HEK293 (cell line): Measurements from ENCODE around the gene TNFAIP8L3.

Experiments
- CTCF ChIA-PET: fragments of 350-600 bp; formaldehyde crosslinking; extraction: SDS; loops from one replicate; lab custom pipeline; 2021; ENCODE audit warnings: antibody characterized with exemption; lab: Yijun Ruan, JAX
- POLR2A ChIA-PET: fragments of 300-600 bp; formaldehyde crosslinking; extraction: SDS; loops from one replicate; lab custom pipeline; 2020; ENCODE audit warnings: antibody characterized with exemption, inconsistent platforms; lab: Yijun Ruan, JAX
- H3K27ac ChIP-seq: fragments of 200-500 bp; sonication (Bioruptor generic); 2 replicates; pipeline ENCODE4 v1.5.1; 2014; ENCODE audit warnings: low read depth, low read length, control low read depth, inconsistent platforms; ENCODE audit errors: extremely low read depth
- H3K36me3 ChIP-seq, 2 experiments: fragments of 200-500 bp in 1 of 2; sonication (Bioruptor generic) in 1 of 2; 1 replicate in 1 of 2; 2 replicates in 1 of 2; pipeline ENCODE4 v1.5.1; 2014 to 2017; ENCODE audit warnings: inconsistent platforms in 2 of 2, low read length in 2 of 2; ENCODE audit not compliant: control insufficient read depth in 2 of 2, insufficient read depth in 1 of 2
- H3K4me1 ChIP-seq: fragments of 200-500 bp; sonication (Bioruptor generic); 2 replicates; pipeline ENCODE4 v1.5.1; 2014; ENCODE audit warnings: mild to moderate bottlenecking, low read length, inconsistent platforms; ENCODE audit not compliant: control insufficient read depth, insufficient read depth
- H3K4me3 ChIP-seq: 2 replicates; pipeline ENCODE4 v1.5.1; 2011; ENCODE audit warnings: low read depth, mild to moderate bottlenecking, control low read depth, low read length, moderate library complexity
- H3K9me3 ChIP-seq: fragments of 200-500 bp; sonication (Bioruptor generic); 2 replicates; pipeline ENCODE4 v1.5.1; 2014; ENCODE audit warnings: low read depth, low read length, inconsistent platforms; ENCODE audit not compliant: control insufficient read depth, insufficient read depth
- EGR2 ChIP-seq: fragments of 450-650 bp; formaldehyde crosslinking; IDR thresholded peaks from 2 replicates; pipeline ENCODE4 v1.5.1; 2016; ENCODE audit warnings: low read depth, missing biosample characterization, missing genetic modification characterization
- MZF1 ChIP-seq: fragments of 450-650 bp; formaldehyde crosslinking; IDR thresholded peaks from 2 replicates; pipeline ENCODE4 v1.5.1; 2017; ENCODE audit warnings: missing biosample characterization, missing genetic modification characterization, borderline replicate concordance
- OSR2 ChIP-seq: fragments of 450-650 bp; formaldehyde crosslinking; IDR thresholded peaks from 2 replicates; pipeline ENCODE4 v1.5.1; 2016; ENCODE audit warnings: missing biosample characterization, missing genetic modification characterization
- PRDM6 ChIP-seq: fragments of 450-650 bp; formaldehyde crosslinking; IDR thresholded peaks from 2 replicates; pipeline ENCODE4 v1.5.1; 2017; ENCODE audit warnings: missing biosample characterization, missing genetic modification characterization
- SP7 ChIP-seq: fragments of 450-650 bp; formaldehyde crosslinking; IDR thresholded peaks from 2 replicates; pipeline ENCODE4 v1.5.1; 2016; ENCODE audit warnings: missing biosample characterization, missing genetic modification characterization
- ZBTB10 ChIP-seq: fragments of 450-650 bp; formaldehyde crosslinking; IDR thresholded peaks from 2 replicates; pipeline ENCODE4 v1.5.1; 2016; ENCODE audit warnings: missing biosample characterization, missing genetic modification characterization
- ZBTB21 ChIP-seq: fragments of 450-650 bp; formaldehyde crosslinking; IDR thresholded peaks from 2 replicates; pipeline ENCODE4 v1.5.1; 2017; ENCODE audit warnings: missing biosample characterization, missing genetic modification characterization
- ZBTB7A ChIP-seq: fragments of 450-650 bp; formaldehyde crosslinking; IDR thresholded peaks from 2 replicates; pipeline ENCODE4 v1.5.1; 2016; ENCODE audit warnings: low read depth, missing biosample characterization, missing genetic modification characterization
- ZNF10 ChIP-seq: fragments of 450-650 bp; formaldehyde crosslinking; IDR thresholded peaks from 2 replicates; pipeline ENCODE4 v1.5.1; 2017; ENCODE audit warnings: missing biosample characterization, missing genetic modification characterization
- ZNF133 ChIP-seq: fragments of 450-650 bp; formaldehyde crosslinking; IDR thresholded peaks from 2 replicates; pipeline ENCODE4 v1.5.1; 2016; ENCODE audit warnings: missing biosample characterization, missing genetic modification characterization
- ZNF169 ChIP-seq: fragments of 450-650 bp; formaldehyde crosslinking; IDR thresholded peaks from 2 replicates; pipeline ENCODE4 v1.5.1; 2016; ENCODE audit warnings: missing biosample characterization, missing genetic modification characterization
- ZNF175 ChIP-seq: fragments of 450-650 bp; formaldehyde crosslinking; IDR thresholded peaks from 2 replicates; pipeline ENCODE4 v1.5.1; 2016; ENCODE audit warnings: missing biosample characterization, missing genetic modification characterization
- ZNF239 ChIP-seq: fragments of 450-650 bp; formaldehyde crosslinking; IDR thresholded peaks from 2 replicates; pipeline ENCODE4 v1.5.1; 2016; ENCODE audit warnings: missing biosample characterization, missing genetic modification characterization
- ZNF341 ChIP-seq: fragments of 450-650 bp; formaldehyde crosslinking; IDR thresholded peaks from 2 replicates; pipeline ENCODE4; 2016; ENCODE audit warnings: low read depth, missing biosample characterization, missing genetic modification characterization
- ZNF433 ChIP-seq: fragments of 450-650 bp; formaldehyde crosslinking; IDR thresholded peaks from 2 replicates; pipeline ENCODE4 v1.5.1; 2016; ENCODE audit warnings: missing biosample characterization, missing genetic modification characterization, low read depth
- ZNF549 ChIP-seq: fragments of 450-650 bp; IDR thresholded peaks from 2 replicates; pipeline ENCODE4 v1.5.1; 2018; ENCODE audit warnings: missing biosample characterization, missing genetic modification characterization, mild to moderate bottlenecking, inconsistent platforms, moderate library complexity
- ZNF596 ChIP-seq: fragments of 450-650 bp; IDR thresholded peaks from 2 replicates; pipeline ENCODE4 v1.5.0; 2018; ENCODE audit warnings: missing biosample characterization, mild to moderate bottlenecking, missing genetic modification characterization, moderate library complexity
- ZNF621 ChIP-seq: fragments of 450-650 bp; formaldehyde crosslinking; IDR thresholded peaks from 2 replicates; pipeline ENCODE4 v1.5.1; 2017; ENCODE audit warnings: missing biosample characterization, missing genetic modification characterization
- ZNF626 ChIP-seq: fragments of 450-650 bp; sonication (Bioruptor Pico); formaldehyde crosslinking; IDR thresholded peaks from 2 replicates; pipeline ENCODE4 v1.5.1; 2018; ENCODE audit warnings: missing biosample characterization, missing genetic modification characterization, inconsistent platforms
- ZNF747 ChIP-seq: fragments of 450-650 bp; formaldehyde crosslinking; IDR thresholded peaks from 2 replicates; pipeline ENCODE4 v1.5.1; 2016; ENCODE audit warnings: missing biosample characterization, missing genetic modification characterization
- ZNF776 ChIP-seq: fragments of 450-650 bp; formaldehyde crosslinking; IDR thresholded peaks from 2 replicates; pipeline ENCODE4 v1.5.0; 2017; ENCODE audit warnings: missing biosample characterization, missing genetic modification characterization, borderline replicate concordance
- ZNF785 ChIP-seq: fragments of 450-650 bp; formaldehyde crosslinking; IDR thresholded peaks from 2 replicates; pipeline ENCODE4 v1.5.1; 2016; ENCODE audit warnings: missing biosample characterization, missing genetic modification characterization
- ZNF792 ChIP-seq: fragments of 450-650 bp; formaldehyde crosslinking; IDR thresholded peaks from 2 replicates; pipeline ENCODE4 v1.5.1; 2016; ENCODE audit warnings: missing biosample characterization, missing genetic modification characterization
- ZNF837 ChIP-seq: fragments of 450-650 bp; formaldehyde crosslinking; IDR thresholded peaks from 2 replicates; pipeline ENCODE4 v1.5.1; 2016; ENCODE audit warnings: missing biosample characterization, missing genetic modification characterization
- ZSCAN16 ChIP-seq: fragments of 450-650 bp; formaldehyde crosslinking; IDR thresholded peaks from 2 replicates; pipeline ENCODE4 v1.5.1; 2016; ENCODE audit warnings: missing biosample characterization, missing genetic modification characterization
- ZXDB ChIP-seq: fragments of 450-650 bp; formaldehyde crosslinking; IDR thresholded peaks from 2 replicates; pipeline ENCODE4 v1.5.1; 2016; ENCODE audit warnings: missing biosample characterization, missing genetic modification characterization
- TF ChIP-seq, protein P1 (sequence below): fragments of 450-650 bp; formaldehyde crosslinking; IDR thresholded peaks from 2 replicates; pipeline ENCODE4 v1.5.1; 2016; ENCODE audit warnings: missing biosample characterization, missing genetic modification characterization

TNFAIP8L3 gene

DNA sequence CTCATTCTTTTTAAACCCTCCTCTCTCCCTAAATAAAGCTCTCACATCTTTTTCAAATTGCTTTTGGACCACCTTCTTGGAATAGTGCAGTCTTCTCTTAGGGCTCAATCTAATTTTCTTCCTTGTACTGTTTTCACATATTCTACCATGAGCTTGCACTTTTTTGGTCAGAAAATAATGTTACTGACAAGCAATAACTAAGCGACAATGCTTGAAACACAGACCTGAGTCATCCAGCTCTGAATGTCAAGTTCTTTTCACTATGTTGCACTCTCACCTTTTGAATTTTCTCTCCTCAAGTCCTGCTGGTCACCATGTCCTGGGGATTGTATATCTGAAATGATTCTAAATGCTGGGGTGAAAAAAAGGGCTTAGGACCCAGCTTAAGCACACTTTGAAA lies 8.9 kb downstream of the TNFAIP8L3 start (continued):
- TF ChIP-seq, protein P1, sequence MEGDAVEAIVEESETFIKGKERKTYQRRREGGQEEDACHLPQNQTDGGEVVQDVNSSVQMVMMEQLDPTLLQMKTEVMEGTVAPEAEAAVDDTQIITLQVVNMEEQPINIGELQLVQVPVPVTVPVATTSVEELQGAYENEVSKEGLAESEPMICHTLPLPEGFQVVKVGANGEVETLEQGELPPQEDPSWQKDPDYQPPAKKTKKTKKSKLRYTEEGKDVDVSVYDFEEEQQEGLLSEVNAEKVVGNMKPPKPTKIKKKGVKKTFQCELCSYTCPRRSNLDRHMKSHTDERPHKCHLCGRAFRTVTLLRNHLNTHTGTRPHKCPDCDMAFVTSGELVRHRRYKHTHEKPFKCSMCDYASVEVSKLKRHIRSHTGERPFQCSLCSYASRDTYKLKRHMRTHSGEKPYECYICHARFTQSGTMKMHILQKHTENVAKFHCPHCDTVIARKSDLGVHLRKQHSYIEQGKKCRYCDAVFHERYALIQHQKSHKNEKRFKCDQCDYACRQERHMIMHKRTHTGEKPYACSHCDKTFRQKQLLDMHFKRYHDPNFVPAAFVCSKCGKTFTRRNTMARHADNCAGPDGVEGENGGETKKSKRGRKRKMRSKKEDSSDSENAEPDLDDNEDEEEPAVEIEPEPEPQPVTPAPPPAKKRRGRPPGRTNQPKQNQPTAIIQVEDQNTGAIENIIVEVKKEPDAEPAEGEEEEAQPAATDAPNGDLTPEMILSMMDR (tag by site-specific recombination) = no peak
- no peak for TF ChIP-seq EGR2 (tag by site-specific recombination)
- no peak for TF ChIP-seq ZNF747 (tag by site-specific recombination)
- TF ChIP-seq, all 188 proteins: peak for 0

GRCh38 chr15:51083641-51084166 lies 11.0 kb downstream of the TNFAIP8L3 start:
- ChIA-PET POLR2A (no interaction called here), CTCF (no interaction called here)
- no peak for TF ChIP-seq ZNF175 (tag by site-specific recombination)
- no peak for TF ChIP-seq OSR2 (tag by site-specific recombination)
- TF ChIP-seq ZNF626 (tag by site-specific recombination) = no peak
- TF ChIP-seq ZNF792 (tag by site-specific recombination) = no peak
- TF ChIP-seq MZF1 (tag by site-specific recombination) = no peak
- TF ChIP-seq ZNF837 (tag by site-specific recombination) = no peak
- TF ChIP-seq ZNF341 (tag by site-specific recombination) = no peak; the same call in 1 of the 2 replicates
- TF ChIP-seq ZBTB21 (tag by site-specific recombination) = no peak
- TF ChIP-seq ZNF433 = no peak
- TF ChIP-seq PRDM6 = no peak
- no peak for TF ChIP-seq ZSCAN16
- TF ChIP-seq ZNF785 (tag by site-specific recombination) = no peak
- no peak for TF ChIP-seq ZNF776 (tag by site-specific recombination)
- no peak for TF ChIP-seq ZNF133 (tag by site-specific recombination)
- TF ChIP-seq ZNF10 = no peak
- no peaks in the 10 kb centered on the region for H3K9me3 ChIP-seq
- H3K4me3 ChIP-seq = no peak overlapping the region
- H3K4me1 ChIP-seq = no peaks in the 10 kb centered on the region
- H3K36me3 ChIP-seq = no peaks in the 10 kb centered on the region
- H3K27ac ChIP-seq = no peak overlapping the region

- H3K4me1 ChIP-seq = no peaks in the 10 kb centered on the region
- H3K27ac ChIP-seq = no peak overlapping the region
- H3K36me3 ChIP-seq = no peaks in the 10 kb centered on the region
- H3K4me3 ChIP-seq = no peak overlapping the region
- CTCF ChIA-PET = interaction anchor here (0.6 kb wide), 1 partner anchor 60 kb away, joined by 4 read pairs; no protein-coding TSS in a partner anchor
- POLR2A ChIA-PET = no interaction called here
- H3K9me3 ChIP-seq = no peaks in the 10 kb centered on the region
- TF ChIP-seq ZNF549 (tag by site-specific recombination) (no peak), ZNF169 (tag by site-specific recombination) (no peak), ZNF785 (tag by site-specific recombination) (no peak), SP7 (tag by site-specific recombination) (no peak), ZXDB (tag by site-specific recombination) (no peak), ZBTB10 (tag by site-specific recombination) (no peak), ZNF596 (tag by site-specific recombination) (no peak), PRDM6 (no peak), ZNF621 (no peak), ZNF239 (tag by site-specific recombination) (no peak), ZBTB7A (no peak)
Observed at GRCh38 chr15:51082246-51082645, 12.5 kb downstream of the TNFAIP8L3 start.
